Measurements from ENCODE around the gene VWA7.

Gene VWA7

GRCh38 chr6:31821301-31822035 lies 44.3 kb upstream of the VWA7 start:
- TF ChIP-seq POLR2AphosphoS5 (IDR thresholded peaks at IDR 0.05; ENCODE audit: low read depth, low read length) = peak; percentile 87
- 0 out of 2 replicates have a peak, but pooled peaks have one; percentile 10 for TF ChIP-seq SIN3A (IDR thresholded peaks at IDR 0.05; ENCODE audit: borderline replicate concordance, insufficient read depth, low read length)
- no peak for TF ChIP-seq FOXP2 (optimal IDR thresholded peaks at IDR 0.05; ENCODE audit: borderline replicate concordance, extremely low read depth, extremely low read length, insufficient read depth)
- 0 out of 2 replicates have a peak, but pooled peaks have one; percentile 16 for TF ChIP-seq TAF1 (IDR thresholded peaks at IDR 0.05; ENCODE audit: borderline replicate concordance, insufficient read depth, low read length)

GRCh38 chr6:31819871-31820299 lies 42.8 kb upstream of the VWA7 start:
- TF ChIP-seq SIN3A (IDR thresholded peaks at IDR 0.05; ENCODE audit: borderline replicate concordance, insufficient read depth, low read length) (no peak), POLR2AphosphoS5 (IDR thresholded peaks at IDR 0.05; ENCODE audit: low read depth, low read length) (no peak), FOXP2 (optimal IDR thresholded peaks at IDR 0.05; ENCODE audit: borderline replicate concordance, extremely low read depth, extremely low read length, insufficient read depth) (no peak), REST (IDR thresholded peaks at IDR 0.05; ENCODE audit: insufficient read depth in 1 of 2, low read depth in 2 of 2, low read length in 2 of 2) (no peak), TAF1 (IDR thresholded peaks at IDR 0.05; ENCODE audit: borderline replicate concordance, insufficient read depth, low read length) (no peak)

- TF ChIP-seq FOXP2 (optimal IDR thresholded peaks at IDR 0.05; ENCODE audit: borderline replicate concordance, extremely low read depth, extremely low read length, insufficient read depth) = no peak
- no peak for TF ChIP-seq SIN3A (IDR thresholded peaks at IDR 0.05; ENCODE audit: borderline replicate concordance, insufficient read depth, low read length)
These were observed 38.1 kb upstream of the VWA7 start, which contains the start of the genes HSPA1A and HSPA1L for GRCh38 chr6:31815025-31815838. HSPA1A (plus strand) TSS chr6:31815543; CDS start chr6:31815757, 214 bp downstream. HSPA1L (minus strand) TSS chr6:31815283; CDS start chr6:31811972, 3,311 bp downstream.

GRCh38 chr6:31814677-31815024 lies 37.5 kb upstream of the VWA7 start:
- TF ChIP-seq FOXP2 (optimal IDR thresholded peaks at IDR 0.05; ENCODE audit: borderline replicate concordance, extremely low read depth, extremely low read length, insufficient read depth) = no peak
- no peak for TF ChIP-seq POLR2AphosphoS5 (IDR thresholded peaks at IDR 0.05; ENCODE audit: low read depth, low read length)
- no peak for TF ChIP-seq TAF1 (IDR thresholded peaks at IDR 0.05; ENCODE audit: borderline replicate concordance, insufficient read depth, low read length)
- TF ChIP-seq REST (IDR thresholded peaks at IDR 0.05; ENCODE audit: insufficient read depth in 1 of 2, low read depth in 2 of 2, low read length in 2 of 2) = no peak
- TF ChIP-seq SIN3A (IDR thresholded peaks at IDR 0.05; ENCODE audit: borderline replicate concordance, insufficient read depth, low read length) = no peak

GRCh38 chr6:31813465-31813849 lies 36.3 kb upstream of the VWA7 start:
- TF ChIP-seq POLR2AphosphoS5 (IDR thresholded peaks at IDR 0.05; ENCODE audit: low read depth, low read length) (no peak), REST (IDR thresholded peaks at IDR 0.05; ENCODE audit: insufficient read depth in 1 of 2, low read depth in 2 of 2, low read length in 2 of 2) (no peak), TAF1 (IDR thresholded peaks at IDR 0.05; ENCODE audit: borderline replicate concordance, insufficient read depth, low read length) (no peak), FOXP2 (optimal IDR thresholded peaks at IDR 0.05; ENCODE audit: borderline replicate concordance, extremely low read depth, extremely low read length, insufficient read depth) (no peak), SIN3A (IDR thresholded peaks at IDR 0.05; ENCODE audit: borderline replicate concordance, insufficient read depth, low read length) (no peak)

Data from PFSK-1 (cell line).